WERI-Rb-1 (cell line): ENCODE data around the gene FAM89A.

Experiments
- DNase-seq: peaks from one replicate; pipeline ENCODE4 v3.0.0-alpha.2; 2020
- H3K27ac ChIP-seq: fragments of 250-450 bp; sonication (Bioruptor Pico); 2 replicates; pipeline ENCODE4 v1.5.1; 2020; ENCODE audit warnings: mild to moderate bottlenecking, moderate library complexity
- H3K27me3 ChIP-seq: fragments of 250-450 bp; sonication (Bioruptor Pico); 2 replicates; pipeline ENCODE4 v1.5.1; 2021; ENCODE audit warnings: mild to moderate bottlenecking, low read depth, moderate library complexity; ENCODE audit not compliant: insufficient read depth, severe bottlenecking
- H3K36me3 ChIP-seq: fragments of 250-450 bp; sonication (Bioruptor Pico); 2 replicates; pipeline ENCODE4 v1.5.1; 2020; ENCODE audit warnings: mild to moderate bottlenecking, moderate library complexity
- H3K4me3 ChIP-seq: 2 replicates; pipeline ENCODE4 v1.5.1; 2011; ENCODE audit warnings: low read depth, mild to moderate bottlenecking, control low read depth, low read length
- H3K9me3 ChIP-seq: fragments of 250-450 bp; sonication (Bioruptor Pico); 2 replicates; pipeline ENCODE4 v1.5.1; 2021; ENCODE audit warnings: mild to moderate bottlenecking, moderate library complexity; ENCODE audit not compliant: severe bottlenecking
- TF ChIP-seq, protein P1 (sequence below): IDR thresholded peaks from 2 replicates; pipeline ENCODE4 v1.5.1; 2011; ENCODE audit warnings: low read depth, mild to moderate bottlenecking, control low read depth, inconsistent platforms, low read length

Gene FAM89A

DNA sequence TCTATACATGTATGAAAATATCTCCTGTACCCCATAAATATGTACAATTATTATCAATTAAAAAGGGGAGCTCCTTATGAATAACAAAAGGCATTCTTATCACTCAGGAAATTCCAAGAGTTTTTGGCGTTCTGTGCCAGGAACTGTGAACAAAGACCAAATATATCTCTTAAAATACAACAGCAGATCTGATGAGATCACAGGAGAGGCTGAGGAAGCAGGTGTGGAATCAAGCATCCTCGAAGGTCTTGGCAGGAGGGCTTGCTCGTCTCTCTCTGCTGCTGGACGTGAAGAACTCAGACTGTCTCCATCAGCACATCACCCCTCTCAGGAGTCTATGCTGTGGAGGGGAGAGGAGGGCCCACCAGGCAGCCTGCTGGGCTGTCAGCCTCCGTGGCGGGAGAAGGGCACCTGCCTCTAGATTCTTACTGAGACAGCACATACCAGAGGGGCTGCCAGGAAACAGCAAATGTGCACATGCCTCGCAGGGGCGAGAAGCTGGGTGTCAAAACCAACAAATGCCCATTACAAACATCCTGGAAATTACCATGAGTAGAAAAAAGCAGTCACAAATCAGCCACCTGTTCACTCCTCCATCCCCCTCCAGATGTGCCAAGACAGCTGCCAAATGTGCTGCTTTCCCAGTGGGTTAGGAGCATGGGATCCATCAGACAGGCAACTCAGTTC, 30.8 kb upstream of the FAM89A start:
- TF ChIP-seq, protein P1, sequence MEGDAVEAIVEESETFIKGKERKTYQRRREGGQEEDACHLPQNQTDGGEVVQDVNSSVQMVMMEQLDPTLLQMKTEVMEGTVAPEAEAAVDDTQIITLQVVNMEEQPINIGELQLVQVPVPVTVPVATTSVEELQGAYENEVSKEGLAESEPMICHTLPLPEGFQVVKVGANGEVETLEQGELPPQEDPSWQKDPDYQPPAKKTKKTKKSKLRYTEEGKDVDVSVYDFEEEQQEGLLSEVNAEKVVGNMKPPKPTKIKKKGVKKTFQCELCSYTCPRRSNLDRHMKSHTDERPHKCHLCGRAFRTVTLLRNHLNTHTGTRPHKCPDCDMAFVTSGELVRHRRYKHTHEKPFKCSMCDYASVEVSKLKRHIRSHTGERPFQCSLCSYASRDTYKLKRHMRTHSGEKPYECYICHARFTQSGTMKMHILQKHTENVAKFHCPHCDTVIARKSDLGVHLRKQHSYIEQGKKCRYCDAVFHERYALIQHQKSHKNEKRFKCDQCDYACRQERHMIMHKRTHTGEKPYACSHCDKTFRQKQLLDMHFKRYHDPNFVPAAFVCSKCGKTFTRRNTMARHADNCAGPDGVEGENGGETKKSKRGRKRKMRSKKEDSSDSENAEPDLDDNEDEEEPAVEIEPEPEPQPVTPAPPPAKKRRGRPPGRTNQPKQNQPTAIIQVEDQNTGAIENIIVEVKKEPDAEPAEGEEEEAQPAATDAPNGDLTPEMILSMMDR, result no peak
- Histone ChIP-seq H3K27ac (no peak overlapping the region), H3K27me3 (no peaks in the 10 kb centered on the region), H3K4me3 (no peak overlapping the region), H3K36me3 (no peaks in the 10 kb centered on the region), H3K9me3 (peaks cover 6% of the 10 kb centered on the region)
- DNase-seq, result no peak

DNA sequence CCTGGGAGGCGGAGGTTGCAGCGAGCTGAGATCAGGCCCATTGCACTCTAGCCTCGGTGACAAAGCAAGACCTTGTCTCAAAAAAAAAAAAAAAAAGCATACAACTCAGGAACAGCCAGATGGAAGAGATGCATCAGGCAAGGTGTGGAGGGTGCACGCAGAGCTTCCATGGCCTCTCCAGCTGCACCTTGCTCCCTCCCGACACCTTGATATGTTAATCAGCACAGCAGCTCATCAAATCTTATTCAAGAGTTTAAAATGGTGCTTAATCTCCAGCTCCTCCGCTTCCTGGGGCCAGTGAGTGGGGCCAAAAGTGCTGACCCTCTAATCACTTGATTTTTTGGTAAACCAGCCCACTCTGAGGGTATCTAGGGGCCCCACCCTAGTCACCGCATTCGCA, 29.3 kb upstream of the FAM89A start:
- H3K36me3 ChIP-seq, result no peaks in the 10 kb centered on the region
- TF ChIP-seq, protein P1, result no peak
- H3K9me3 ChIP-seq, result peaks cover 6% of the 10 kb centered on the region

DNA sequence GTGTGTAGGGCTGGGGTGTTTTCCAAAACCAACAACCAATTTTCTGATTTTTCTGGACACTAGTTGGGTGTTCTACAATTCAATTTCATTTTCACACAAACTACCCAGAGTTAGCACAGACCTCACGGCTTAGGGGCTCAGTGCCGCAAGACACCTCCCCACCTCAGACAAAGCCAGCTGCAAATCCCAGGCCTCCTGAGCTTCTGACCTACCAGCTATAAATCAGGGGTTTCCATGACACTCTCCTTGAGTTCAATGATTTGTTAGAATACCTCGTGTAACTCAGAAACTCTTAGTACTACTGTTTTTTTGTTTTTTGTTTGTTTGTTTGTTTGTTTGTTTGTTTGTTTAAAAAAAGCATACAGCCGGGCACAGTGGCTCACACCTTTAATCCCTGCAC, 28.7 kb upstream of the FAM89A start:
- peaks cover 6% of the 10 kb centered on the region for H3K9me3 ChIP-seq
- no peak overlapping the region for H3K4me3 ChIP-seq
- no peaks in the 10 kb centered on the region for H3K36me3 ChIP-seq
- TF ChIP-seq, protein P1, result no peak
- no peaks in the 10 kb centered on the region for H3K27me3 ChIP-seq
- H3K27ac ChIP-seq, result no peak overlapping the region; the same call in 1 of the 2 replicates
- peak; percentile 63 for DNase-seq

More for the DNA sequence above, 29.3 kb upstream of the FAM89A start:
- DNase-seq, result no peak
- Histone ChIP-seq H3K27me3 (no peaks in the 10 kb centered on the region), H3K4me3 (no peak overlapping the region), H3K27ac (no peak overlapping the region)

DNA sequence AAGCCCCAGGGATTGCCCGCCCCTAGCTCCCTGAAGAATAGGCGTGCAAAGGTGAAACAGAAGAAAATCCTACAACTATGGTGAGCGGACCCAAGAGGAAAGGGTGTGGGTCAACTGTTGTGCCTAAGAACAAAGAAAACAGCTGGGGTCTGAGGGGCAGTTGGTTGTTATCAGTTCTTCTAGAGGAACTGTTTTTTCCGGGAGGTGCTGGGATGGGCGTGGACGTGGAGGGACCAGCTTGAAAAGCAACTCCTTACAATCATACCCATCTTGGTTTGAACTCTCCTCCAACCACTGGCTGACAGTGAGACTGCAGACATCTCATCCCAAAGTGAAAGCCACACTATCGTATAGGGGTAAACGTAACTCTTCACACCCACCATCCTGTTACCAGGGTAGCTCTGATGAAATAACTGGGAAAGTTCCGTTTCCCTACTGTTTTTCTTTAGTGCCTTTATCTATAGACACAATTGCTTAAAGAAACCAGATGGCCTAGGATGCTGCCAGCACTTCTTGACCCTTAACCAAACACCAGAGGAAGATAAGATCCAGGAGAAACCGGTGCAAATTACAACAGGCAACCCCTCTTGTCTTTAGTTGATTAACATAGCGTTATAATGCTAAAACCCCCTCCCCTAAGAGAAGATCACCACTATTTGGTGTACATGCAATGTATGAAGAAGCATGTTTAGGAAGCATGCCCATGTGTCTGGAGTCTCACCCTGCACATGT, 25.6 kb upstream of the FAM89A start:
- H3K36me3 ChIP-seq, result no peaks in the 10 kb centered on the region
- TF ChIP-seq, protein P1, result no peak
- DNase-seq, result no peak
- H3K27me3 ChIP-seq, result no peaks in the 10 kb centered on the region
- no peak overlapping the region for H3K4me3 ChIP-seq
- H3K27ac ChIP-seq, result no peak overlapping the region
- peaks cover 6% of the 10 kb centered on the region for H3K9me3 ChIP-seq

DNA sequence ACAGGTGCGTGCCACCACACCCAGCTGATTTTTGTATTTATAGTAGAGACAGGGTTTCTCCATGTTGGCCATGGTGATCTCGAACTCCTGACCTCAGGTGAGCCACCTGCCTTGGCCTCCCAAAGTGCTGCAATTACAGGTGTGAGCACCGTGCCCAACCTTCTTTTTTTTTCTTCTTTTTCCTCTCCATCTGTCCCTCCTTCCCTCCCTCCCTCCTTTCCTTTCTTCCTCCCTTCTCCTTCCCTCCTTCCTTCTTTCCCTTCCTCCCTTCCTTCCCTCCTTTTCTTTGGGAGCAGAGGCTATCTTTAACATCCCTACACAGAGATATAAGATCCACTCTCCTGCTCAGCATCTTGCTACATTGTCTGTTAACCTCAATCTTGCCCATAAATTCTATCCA, 24.4 kb upstream of the FAM89A start:
- TF ChIP-seq, protein P1, result no peak
- no peaks in the 10 kb centered on the region for H3K27me3 ChIP-seq

More for the DNA sequence above, 24.4 kb upstream of the FAM89A start:
- DNase-seq, result no peak
- Histone ChIP-seq H3K4me3 (no peak overlapping the region), H3K27ac (no peak overlapping the region), H3K9me3 (peaks cover 6% of the 10 kb centered on the region), H3K36me3 (no peaks in the 10 kb centered on the region)
